HL-60 (cell line): Measurements from ENCODE around the gene UCMA.
"Not testable (repeated sequence)": the region's sequence is repeated elsewhere in the genome, so short reads cannot be mapped to it uniquely, and the experiment has no call there.

Experiments used
- POLR2AphosphoS5 ChIP-seq: IDR thresholded peaks from 2 replicates; pipeline ENCODE4 v1.6.1; 2012; ENCODE audit warnings: low read depth
- TF ChIP-seq, protein P1 (sequence below): IDR thresholded peaks from 2 replicates; pipeline ENCODE4 v1.6.1; 2012; ENCODE audit warnings: low read depth; ENCODE audit not compliant: insufficient replicate concordance
- TF ChIP-seq, protein P2 (sequence below): IDR thresholded peaks from one replicate; pipeline ENCODE4 v1.5.1; 2011; ENCODE audit warnings: low read length, control low read depth, inconsistent platforms; ENCODE audit not compliant: insufficient read depth

DNA sequence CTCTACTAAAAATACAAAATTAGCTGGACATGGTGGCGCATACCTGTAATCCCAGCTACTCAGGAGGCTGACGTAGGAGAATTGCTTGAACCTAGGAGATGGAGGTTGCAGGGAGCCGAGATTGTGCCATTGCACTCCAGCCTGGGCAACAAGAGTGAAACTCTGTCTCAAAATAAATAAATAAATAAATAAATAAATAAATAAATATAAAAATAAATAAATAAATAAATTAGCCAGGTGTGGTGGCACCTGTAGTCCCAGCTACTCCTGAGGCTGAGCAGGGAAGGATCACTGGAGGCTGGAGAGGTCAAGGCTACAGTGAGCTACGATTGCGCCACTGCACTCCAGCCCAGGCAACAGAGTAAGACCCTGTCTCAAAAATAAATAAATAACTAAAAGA is 8.1 kb upstream of the UCMA start:
- TF ChIP-seq, protein P1, sequence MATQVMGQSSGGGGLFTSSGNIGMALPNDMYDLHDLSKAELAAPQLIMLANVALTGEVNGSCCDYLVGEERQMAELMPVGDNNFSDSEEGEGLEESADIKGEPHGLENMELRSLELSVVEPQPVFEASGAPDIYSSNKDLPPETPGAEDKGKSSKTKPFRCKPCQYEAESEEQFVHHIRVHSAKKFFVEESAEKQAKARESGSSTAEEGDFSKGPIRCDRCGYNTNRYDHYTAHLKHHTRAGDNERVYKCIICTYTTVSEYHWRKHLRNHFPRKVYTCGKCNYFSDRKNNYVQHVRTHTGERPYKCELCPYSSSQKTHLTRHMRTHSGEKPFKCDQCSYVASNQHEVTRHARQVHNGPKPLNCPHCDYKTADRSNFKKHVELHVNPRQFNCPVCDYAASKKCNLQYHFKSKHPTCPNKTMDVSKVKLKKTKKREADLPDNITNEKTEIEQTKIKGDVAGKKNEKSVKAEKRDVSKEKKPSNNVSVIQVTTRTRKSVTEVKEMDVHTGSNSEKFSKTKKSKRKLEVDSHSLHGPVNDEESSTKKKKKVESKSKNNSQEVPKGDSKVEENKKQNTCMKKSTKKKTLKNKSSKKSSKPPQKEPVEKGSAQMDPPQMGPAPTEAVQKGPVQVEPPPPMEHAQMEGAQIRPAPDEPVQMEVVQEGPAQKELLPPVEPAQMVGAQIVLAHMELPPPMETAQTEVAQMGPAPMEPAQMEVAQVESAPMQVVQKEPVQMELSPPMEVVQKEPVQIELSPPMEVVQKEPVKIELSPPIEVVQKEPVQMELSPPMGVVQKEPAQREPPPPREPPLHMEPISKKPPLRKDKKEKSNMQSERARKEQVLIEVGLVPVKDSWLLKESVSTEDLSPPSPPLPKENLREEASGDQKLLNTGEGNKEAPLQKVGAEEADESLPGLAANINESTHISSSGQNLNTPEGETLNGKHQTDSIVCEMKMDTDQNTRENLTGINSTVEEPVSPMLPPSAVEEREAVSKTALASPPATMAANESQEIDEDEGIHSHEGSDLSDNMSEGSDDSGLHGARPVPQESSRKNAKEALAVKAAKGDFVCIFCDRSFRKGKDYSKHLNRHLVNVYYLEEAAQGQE = not testable (repeated sequence)
- TF ChIP-seq, protein P2, sequence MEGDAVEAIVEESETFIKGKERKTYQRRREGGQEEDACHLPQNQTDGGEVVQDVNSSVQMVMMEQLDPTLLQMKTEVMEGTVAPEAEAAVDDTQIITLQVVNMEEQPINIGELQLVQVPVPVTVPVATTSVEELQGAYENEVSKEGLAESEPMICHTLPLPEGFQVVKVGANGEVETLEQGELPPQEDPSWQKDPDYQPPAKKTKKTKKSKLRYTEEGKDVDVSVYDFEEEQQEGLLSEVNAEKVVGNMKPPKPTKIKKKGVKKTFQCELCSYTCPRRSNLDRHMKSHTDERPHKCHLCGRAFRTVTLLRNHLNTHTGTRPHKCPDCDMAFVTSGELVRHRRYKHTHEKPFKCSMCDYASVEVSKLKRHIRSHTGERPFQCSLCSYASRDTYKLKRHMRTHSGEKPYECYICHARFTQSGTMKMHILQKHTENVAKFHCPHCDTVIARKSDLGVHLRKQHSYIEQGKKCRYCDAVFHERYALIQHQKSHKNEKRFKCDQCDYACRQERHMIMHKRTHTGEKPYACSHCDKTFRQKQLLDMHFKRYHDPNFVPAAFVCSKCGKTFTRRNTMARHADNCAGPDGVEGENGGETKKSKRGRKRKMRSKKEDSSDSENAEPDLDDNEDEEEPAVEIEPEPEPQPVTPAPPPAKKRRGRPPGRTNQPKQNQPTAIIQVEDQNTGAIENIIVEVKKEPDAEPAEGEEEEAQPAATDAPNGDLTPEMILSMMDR = not testable (repeated sequence)
- TF ChIP-seq POLR2AphosphoS5 = not testable (repeated sequence)
